Ascending aorta (tissue), 2 donors: Measurements from ENCODE around the gene ULK4. TPM values are rescaled to one million over a fixed set of nuclear protein-coding genes. Genes with fewer than 3 reads are reported as not detected.

Experiments
- DNase-seq, 2 donors: peaks; one replicate each; pipeline ENCODE4 v3.0.0-alpha.2; 2019; ENCODE audit warnings: low spot score in 2 of 2
- H3K27ac ChIP-seq, 2 donors: fragments of 200-600 bp; sonication (generic); one replicate each; pipeline ENCODE4 v1.5.1; 2016 to 2017; ENCODE audit warnings: mild to moderate bottlenecking in 1 of 2
- H3K27me3 ChIP-seq: fragments of 200-600 bp; sonication (generic); one replicate; pipeline ENCODE4 v1.5.1; 2017
- H3K36me3 ChIP-seq, 2 donors: fragments of 200-600 bp; sonication (generic); one replicate each; pipeline ENCODE4 v1.5.1; 2016
- H3K4me1 ChIP-seq, 2 donors: fragments of 200-600 bp; sonication (generic); one replicate each; pipeline ENCODE4 v1.5.1; 2016 to 2017; ENCODE audit warnings: mild to moderate bottlenecking in 1 of 2
- H3K4me3 ChIP-seq, 2 donors: fragments of 200-600 bp; sonication (generic); one replicate each; pipeline ENCODE4 v1.5.1; 2016 to 2017; ENCODE audit warnings: mild to moderate bottlenecking in 1 of 2
- H3K9me3 ChIP-seq, 2 donors: fragments of 200-600 bp; sonication (generic); one replicate each; pipeline ENCODE4 v1.5.1; 2016
- CTCF ChIP-seq, 3 experiments: fragments of 200-600 bp in 2 of 3; fragments of 450-650 bp in 1 of 3; sonication (generic) in 2 of 3; IDR thresholded peaks; one replicate each; pipeline ENCODE4 v1.5.1; 2016 to 2019; ENCODE audit warnings: antibody characterized with exemption in 3 of 3, mild to moderate bottlenecking in 1 of 3, moderate library complexity in 1 of 3
- intact Hi-C: fragments of 100-400 bp; cut with DNase I; formaldehyde crosslinking; loops from one replicate; pipeline ENCODE4 v1.15.1; 2023
- total RNA-seq: library from RNA; depleted of rRNA; stranded (reverse); fragments of >200 nt; gene quantifications from one replicate; pipeline ENCODE4 v1.1.0, GENCODE V29; 2016

ULK4 gene
- total RNA-seq, 1 donor from 2014 or later: 4.2 TPM

- intact Hi-C loops: no loop called here
- no peak for TF ChIP-seq CTCF (IDR thresholded peaks at IDR 0.05)
- Histone ChIP-seq H3K27me3 (no peaks in the 10 kb centered on the region), H3K4me3 (no peak overlapping the region), H3K36me3 (no peaks in the 10 kb centered on the region), H3K4me1 (no peaks in the 10 kb centered on the region), H3K9me3 (no peaks in the 10 kb centered on the region), H3K27ac (no peak overlapping the region)
- DNase-seq: no peak
Observed at GRCh38 chr3:41519746-41520145, 442.2 kb downstream of the ULK4 start.

GRCh38 chr3:41518626-41519025, 443.3 kb downstream of the ULK4 start:
- intact Hi-C loops: no loop called here
- no peak for DNase-seq
- Histone ChIP-seq H3K4me3 (no peak overlapping the region), H3K27me3 (no peaks in the 10 kb centered on the region), H3K4me1 (no peaks in the 10 kb centered on the region), H3K36me3 (no peaks in the 10 kb centered on the region), H3K9me3 (no peaks in the 10 kb centered on the region), H3K27ac (no peak overlapping the region)
- no peak for TF ChIP-seq CTCF (IDR thresholded peaks at IDR 0.05)

- no peak for TF ChIP-seq CTCF (IDR thresholded peaks at IDR 0.05)
- Histone ChIP-seq H3K9me3 (peaks cover 0 to 3% of the 10 kb centered on the region in 2 donors), H3K27ac (no peak overlapping the region), H3K4me3 (no peak overlapping the region), H3K36me3 (no peaks in the 10 kb centered on the region), H3K4me1 (no peaks in the 10 kb centered on the region), H3K27me3 (no peaks in the 10 kb centered on the region)
- no peak for DNase-seq
- intact Hi-C loops: no loop called here
Observed at GRCh38 chr3:41508063-41508696, 453.7 kb downstream of the ULK4 start.

- Histone ChIP-seq H3K36me3 (no peaks in the 10 kb centered on the region), H3K4me1 (no peaks in the 10 kb centered on the region), H3K27me3 (no peaks in the 10 kb centered on the region), H3K4me3 (no peak overlapping the region), H3K9me3 (peaks cover 0 to 3% of the 10 kb centered on the region in 2 donors), H3K27ac (no peak overlapping the region)
- no peak for DNase-seq
- intact Hi-C loops: no loop called here
- TF ChIP-seq CTCF (IDR thresholded peaks at IDR 0.05): no peak
Observed at GRCh38 chr3:41507336-41508062, 454.4 kb downstream of the ULK4 start.

- TF ChIP-seq CTCF (IDR thresholded peaks at IDR 0.05): no peak
- Histone ChIP-seq H3K4me3 (no peak overlapping the region), H3K36me3 (no peaks in the 10 kb centered on the region), H3K9me3 (no peaks in the 10 kb centered on the region), H3K27ac (no peak overlapping the region), H3K27me3 (no peaks in the 10 kb centered on the region), H3K4me1 (no peaks in the 10 kb centered on the region)
- intact Hi-C loops: no loop called here
- no peak for DNase-seq
Observed at GRCh38 chr3:41503998-41504623, 457.8 kb downstream of the ULK4 start.
